Transverse colon (tissue), 4 donors: Measurements from ENCODE around the gene COMMD7.

Experiments
- CTCF ChIP-seq, 5 experiments: fragments of 200-600 bp in 3 of 5; fragments of 450-650 bp in 2 of 5; sonication (generic) in 3 of 5; IDR thresholded peaks; 1 replicate in 2 of 5; 2 replicates in 3 of 5; pipeline ENCODE4 v1.5.1; 2016 to 2017; ENCODE audit warnings: antibody characterized with exemption in 5 of 5, inconsistent platforms in 3 of 5, mild to moderate bottlenecking in 2 of 5, moderate library complexity in 1 of 5
- EP300 ChIP-seq: sonication (generic); formaldehyde crosslinking; IDR thresholded peaks from one replicate; pipeline ENCODE4 v1.6.1; 2017; ENCODE audit warnings: antibody characterized with exemption, low read depth
- POLR2A ChIP-seq: fragments of 450-650 bp; IDR thresholded peaks from one replicate; pipeline ENCODE4 v1.6.1; 2016; ENCODE audit warnings: antibody characterized with exemption, mild to moderate bottlenecking, moderate library complexity
- POLR2AphosphoS5 ChIP-seq, 3 donors: sonication (generic); formaldehyde crosslinking; IDR thresholded peaks; one replicate each; pipeline ENCODE4 v1.6.1; 2016; ENCODE audit warnings: antibody characterized with exemption in 3 of 3

GRCh38 chr20:32709632-32710121, 33.6 kb downstream of the COMMD7 start:
- TF ChIP-seq CTCF (IDR thresholded peaks at IDR 0.05) (no peak), POLR2A (no peak), EP300 (no peak), POLR2AphosphoS5 (IDR thresholded peaks at IDR 0.05) (no peak)
